GM12878 (cell line): Measurements from ENCODE around the gene MYCBP2. TPM values are rescaled to one million over a fixed set of nuclear protein-coding genes. Genes with fewer than 3 reads are reported as not detected.

Experiments used
- ATAC-seq: fragments of 200-7000 bp; cut with Tn5 transposase; 3 replicates; pipeline ENCODE4 v1.9.1; 2020; ENCODE audit warnings: mild to moderate bottlenecking, moderate library complexity
- BruUV-seq: library from RNA; stranded (reverse); fragments of 400-500 nt; replicated peaks from 2 replicates; lab custom pipeline; 2021; lab: Mats Ljungman, UMichigan
- CTCF ChIA-PET: fragments of 300-600 bp; sonication (Branson Sonifier 250); formaldehyde crosslinking; extraction: SDS; loops from one replicate; lab custom pipeline; 2021; ENCODE audit warnings: inconsistent platforms; lab: Yijun Ruan, JAX
- POLR2A ChIA-PET: fragments of 350-600 bp; formaldehyde crosslinking; extraction: SDS; loops from one replicate; lab custom pipeline; 2021; ENCODE audit warnings: inconsistent platforms; lab: Charles Lee
- RAD21 ChIA-PET: fragments of 300-600 bp; sonication (Branson Sonifier 250); formaldehyde crosslinking; loops from one replicate; lab custom pipeline; 2023; ENCODE audit warnings: antibody characterized with exemption; ENCODE audit not compliant: unreplicated experiment; lab: Charles Lee
- SMC1A ChIA-PET: fragments of 300-600 bp; sonication (Branson Sonifier 250); formaldehyde crosslinking; loops from one replicate; lab custom pipeline; 2023; ENCODE audit not compliant: unreplicated experiment, uncharacterized antibody; lab: Charles Lee
- DNase-seq: peaks from one replicate; pipeline ENCODE4 v3.0.0-alpha.2; 2011; ENCODE audit warnings: low read depth, low spot score
- FAIRE-seq: peaks from 3 replicates; lab custom pipeline; 2011; peaks lifted over from hg19 to GRCh38; lab: Jason Lieb, UNC
- H2AFZ ChIP-seq: 2 replicates; pipeline ENCODE4 v1.6.0; 2011; ENCODE audit warnings: low read depth, low read length, control low read depth; ENCODE audit not compliant: control insufficient read depth
- H3K27ac ChIP-seq: 2 replicates; pipeline ENCODE4 v1.5.1; 2011; ENCODE audit warnings: control low read depth; ENCODE audit not compliant: control insufficient read depth, insufficient read depth
- H3K27me3 ChIP-seq, 2 experiments: replicated peaks in 1 of 2; 2 replicates each; pipeline versions ENCODE4 v1.6.0 to v1.6.1; 2011; ENCODE audit warnings: low read length in 1 of 2; ENCODE audit not compliant: control insufficient read depth in 2 of 2, insufficient read depth in 2 of 2
- H3K36me3 ChIP-seq, 2 experiments: 2 replicates each; pipeline ENCODE4 v1.5.1; 2011; ENCODE audit warnings: low read length in 1 of 2; ENCODE audit not compliant: control insufficient read depth in 2 of 2, insufficient read depth in 2 of 2
- H3K4me1 ChIP-seq: 2 replicates; pipeline ENCODE4 v1.6.1; 2011; ENCODE audit warnings: mild to moderate bottlenecking, low read length, moderate library complexity, mixed read lengths; ENCODE audit not compliant: control insufficient read depth, insufficient read depth
- H3K4me2 ChIP-seq: 2 replicates; pipeline ENCODE4 v1.6.0; 2011; ENCODE audit warnings: control low read depth; ENCODE audit not compliant: control insufficient read depth, insufficient read depth
- H3K4me3 ChIP-seq: fragments of 200-600 bp; sonication (generic); 2 replicates; pipeline ENCODE4 v1.5.1; 2016
- H3K79me2 ChIP-seq: 2 replicates; pipeline ENCODE4 v1.6.0; 2011; ENCODE audit warnings: low read length; ENCODE audit not compliant: control insufficient read depth, insufficient read depth
- H3K9ac ChIP-seq: 2 replicates; pipeline ENCODE4 v1.8.0; 2011; ENCODE audit warnings: low read length, control low read depth, mixed read lengths; ENCODE audit not compliant: control insufficient read depth, insufficient read depth
- H3K9me3 ChIP-seq: replicated peaks from 3 replicates; pipeline ENCODE4 v1.5.1; 2011; ENCODE audit warnings: mild to moderate bottlenecking, low read length; ENCODE audit not compliant: control insufficient read depth, insufficient read depth
- H4K20me1 ChIP-seq: 2 replicates; pipeline ENCODE4 v1.6.0; 2011; ENCODE audit not compliant: control insufficient read depth, insufficient read depth
- CBX3 ChIP-seq: fragments of 200-600 bp; sonication (generic); IDR thresholded peaks from 2 replicates; pipeline ENCODE4 v1.6.1; 2016; ENCODE audit warnings: low read depth, borderline replicate concordance
- CEBPB ChIP-seq, 2 experiments: fragments of 150-350 bp in 1 of 2; IDR thresholded peaks; 2 replicates each; pipeline ENCODE4 v1.6.1; 2012 to 2014; ENCODE audit warnings: low read depth in 2 of 2, low read length in 2 of 2, borderline replicate concordance in 1 of 2, inconsistent platforms in 1 of 2
- HSF1 ChIP-seq: fragments of 150-350 bp; IDR thresholded peaks from 2 replicates; pipeline ENCODE4 v1.6.1; 2014; ENCODE audit warnings: mild to moderate bottlenecking, low read depth, low read length
- IKZF2 ChIP-seq, 2 experiments: fragments of 450-650 bp; IDR thresholded peaks; 2 replicates each; pipeline ENCODE4 v1.6.1; 2017; ENCODE audit warnings: mild to moderate bottlenecking in 2 of 2, moderate library complexity in 2 of 2
- IRF3 ChIP-seq: fragments of 450-650 bp; IDR thresholded peaks from 2 replicates; pipeline ENCODE4 v1.6.1; 2014; ENCODE audit warnings: mild to moderate bottlenecking
- NFXL1 ChIP-seq: fragments of 450-650 bp; IDR thresholded peaks from 2 replicates; pipeline ENCODE4 v1.6.1; 2017; ENCODE audit warnings: antibody characterized with exemption, mild to moderate bottlenecking, borderline replicate concordance
- RELB ChIP-seq: fragments of 450-650 bp; IDR thresholded peaks from 2 replicates; pipeline ENCODE4 v1.6.1; 2017; ENCODE audit warnings: low read depth, mild to moderate bottlenecking, moderate library complexity
- RUNX3 ChIP-seq: IDR thresholded peaks from 2 replicates; pipeline ENCODE4 v1.6.1; 2012; ENCODE audit warnings: low read length, inconsistent platforms
- SPI1 ChIP-seq: IDR thresholded peaks from 2 replicates; pipeline ENCODE4 v1.6.1; 2011; ENCODE audit warnings: low read depth, mild to moderate bottlenecking, low read length, moderate library complexity, borderline replicate concordance; ENCODE audit not compliant: insufficient read depth
- ZNF274 ChIP-seq: IDR thresholded peaks from one replicate; pipeline ENCODE4 v1.8.0; 2011; ENCODE audit not compliant: insufficient read length, insufficient read depth
- in situ Hi-C: fragments of 300-500 bp; cut with MboI; formaldehyde crosslinking; loops from 9 replicates; pipeline ENCODE4 v1.14.3; 2018; ENCODE audit warnings: mixed read lengths
- intact Hi-C: fragments of 100-400 bp; cut with micrococcal nuclease; formaldehyde crosslinking; loops from one replicate; pipeline ENCODE4 v1.14.2; 2022; ENCODE audit not compliant: unreplicated experiment
- polyA plus RNA-seq, 11 experiments: library from polyadenylated mRNA; depleted of rRNA in 4 of 11; unstranded in 6 of 11; stranded (reverse) in 5 of 11; fragments of >200 nt; fragmentation: Nextera tagmentation in 4 of 11; fragmentation: Illumina TruSeq in 1 of 11; extraction: Ambion mirVana in 4 of 11; extraction: Trizol in 1 of 11; gene quantifications; 1 replicate in 1 of 11; 2 replicates in 10 of 11; pipeline versions ENCODE4 v1.2.1 to v1.2.3, GENCODE V29; 2011 to 2016; ENCODE audit warnings: inconsistent platforms in 2 of 11, missing spikeins in 2 of 11, low read depth in 1 of 11
- total RNA-seq, 4 experiments: library from RNA; depleted of rRNA in 3 of 4; stranded (reverse); fragments of >200 nt in 3 of 4; fragmentation: Illumina TruSeq in 1 of 4; extraction: Trizol in 1 of 4; gene quantifications; 2 replicates each; pipeline versions ENCODE4 v1.2.1 to v1.2.3, GENCODE V29; 2013 to 2021
- TF ChIP-seq, protein P1 (sequence below): fragments of 450-650 bp; formaldehyde crosslinking; IDR thresholded peaks from 2 replicates; pipeline ENCODE4 v1.4.0; 2020; ENCODE audit warnings: mild to moderate bottlenecking, moderate library complexity

The MYCBP2 gene
- total and polyA plus RNA-seq, 10 of the 15 experiments (the other 5 are each of a cell fraction or from before 2014, with no cell fraction given), result 51.9 to 152 (median 98.2) TPM

GRCh38 chr13:77306458-77306857 is 20.4 kb downstream of the MYCBP2 start (continued):
- TF ChIP-seq, protein P1, sequence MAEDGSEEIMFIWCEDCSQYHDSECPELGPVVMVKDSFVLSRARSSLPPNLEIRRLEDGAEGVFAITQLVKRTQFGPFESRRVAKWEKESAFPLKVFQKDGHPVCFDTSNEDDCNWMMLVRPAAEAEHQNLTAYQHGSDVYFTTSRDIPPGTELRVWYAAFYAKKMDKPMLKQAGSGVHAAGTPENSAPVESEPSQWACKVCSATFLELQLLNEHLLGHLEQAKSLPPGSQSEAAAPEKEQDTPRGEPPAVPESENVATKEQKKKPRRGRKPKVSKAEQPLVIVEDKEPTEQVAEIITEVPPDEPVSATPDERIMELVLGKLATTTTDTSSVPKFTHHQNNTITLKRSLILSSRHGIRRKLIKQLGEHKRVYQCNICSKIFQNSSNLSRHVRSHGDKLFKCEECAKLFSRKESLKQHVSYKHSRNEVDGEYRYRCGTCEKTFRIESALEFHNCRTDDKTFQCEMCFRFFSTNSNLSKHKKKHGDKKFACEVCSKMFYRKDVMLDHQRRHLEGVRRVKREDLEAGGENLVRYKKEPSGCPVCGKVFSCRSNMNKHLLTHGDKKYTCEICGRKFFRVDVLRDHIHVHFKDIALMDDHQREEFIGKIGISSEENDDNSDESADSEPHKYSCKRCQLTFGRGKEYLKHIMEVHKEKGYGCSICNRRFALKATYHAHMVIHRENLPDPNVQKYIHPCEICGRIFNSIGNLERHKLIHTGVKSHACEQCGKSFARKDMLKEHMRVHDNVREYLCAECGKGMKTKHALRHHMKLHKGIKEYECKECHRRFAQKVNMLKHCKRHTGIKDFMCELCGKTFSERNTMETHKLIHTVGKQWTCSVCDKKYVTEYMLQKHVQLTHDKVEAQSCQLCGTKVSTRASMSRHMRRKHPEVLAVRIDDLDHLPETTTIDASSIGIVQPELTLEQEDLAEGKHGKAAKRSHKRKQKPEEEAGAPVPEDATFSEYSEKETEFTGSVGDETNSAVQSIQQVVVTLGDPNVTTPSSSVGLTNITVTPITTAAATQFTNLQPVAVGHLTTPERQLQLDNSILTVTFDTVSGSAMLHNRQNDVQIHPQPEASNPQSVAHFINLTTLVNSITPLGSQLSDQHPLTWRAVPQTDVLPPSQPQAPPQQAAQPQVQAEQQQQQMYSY, result no peak

DNA sequence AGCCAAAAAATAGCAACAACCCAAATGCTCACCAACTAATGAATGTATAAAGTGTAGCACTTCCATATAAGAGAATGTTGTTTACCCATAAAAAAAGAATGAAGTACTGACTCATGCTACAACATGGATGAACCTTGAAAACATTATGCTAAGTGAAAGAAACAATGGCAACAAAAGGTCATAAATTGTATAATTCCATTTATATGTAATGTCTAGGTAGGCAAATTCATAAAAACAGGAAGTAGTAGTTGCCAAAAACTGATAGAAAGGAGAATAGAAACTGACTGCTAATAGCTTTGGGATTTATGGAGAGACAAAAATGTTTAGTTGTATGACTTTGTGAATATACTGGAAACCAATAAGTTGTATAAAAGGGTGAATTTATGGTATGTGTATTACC is 21.6 kb downstream of the MYCBP2 start:
- H3K27ac ChIP-seq, result peak overlapping the region; percentile 28; the same call in 1 of the 2 replicates
- in situ Hi-C loops (no loop called here), intact Hi-C loops (no loop called here)
- no peaks in the 10 kb centered on the region for H4K20me1 ChIP-seq
- no peak for FAIRE-seq
- peak overlapping the region; percentile 42 for H3K4me2 ChIP-seq
- peaks cover 100% of the 10 kb centered on the region for H3K79me2 ChIP-seq
- ChIA-PET CTCF (interaction anchor here (1.5 kb wide), 1 partner anchor 9 kb away, joined by 3 read pairs; no protein-coding TSS in a partner anchor), SMC1A (interaction anchor here (4.5 to 8.9 kb wide), 2 partner anchors 8 to 16 kb away, joined by 35 to 53 read pairs; no protein-coding TSS in a partner anchor), RAD21 (interaction anchor here (1.0 to 3.4 kb wide), 2 partner anchors 12 to 15 kb away, joined by 3 to 28 read pairs; no protein-coding TSS in a partner anchor), POLR2A (interaction anchor here (1.4 kb wide), 1 partner anchor 12 kb away, joined by 3 read pairs; no protein-coding TSS in a partner anchor)
- H3K9me3 ChIP-seq, result peaks cover 4% of the 10 kb centered on the region
- 0 out of 2 replicates have a peak overlapping the region, but pooled peaks have one; percentile 3 for H3K4me3 ChIP-seq
- no TSS peak for BruUV-seq
- H3K36me3 ChIP-seq, result no peaks in the 10 kb centered on the region; a peak in 2 of 4 replicates
- no peak overlapping the region for H2AFZ ChIP-seq
- TF ChIP-seq RELB, result 0 out of 2 replicates have a peak, but pooled peaks have one; percentile 36
- no peak for TF ChIP-seq CEBPB (IDR thresholded peaks at IDR 0.05; ENCODE audit: borderline replicate concordance in 1 of 2, low read depth in 2 of 2, low read length in 2 of 2)
- no peak for TF ChIP-seq ZNF274
- TF ChIP-seq CBX3, result no peak
- TF ChIP-seq SPI1, result peak; percentile 61; the same call in 1 of the 2 replicates
- TF ChIP-seq IKZF2 (IDR thresholded peaks at IDR 0.05), result peak; percentile 19 to 40; a peak in 2 of 4 replicates
- TF ChIP-seq IRF3, result no peak
- TF ChIP-seq HSF1, result no peak
- no peak for TF ChIP-seq RUNX3
- TF ChIP-seq NFXL1, result no peak
- ATAC-seq, result peak; percentile 10; the same call in 2 of the 3 replicates
- no peak overlapping the region for H3K9ac ChIP-seq
- H3K4me1 ChIP-seq, result peaks cover 31% of the 10 kb centered on the region
- no peaks in the 10 kb centered on the region for H3K27me3 ChIP-seq
- DNase-seq, result no peak
